ENCODE data around the gene RBM47.
A peak's percentile ranks its signal among the peaks of the same experiment; 100 is the strongest.
"Not testable (repeated sequence)": the region's sequence is repeated elsewhere in the genome, so short reads cannot be mapped to it uniquely, and the experiment has no call there.

The RBM47 gene

GRCh38 chr4:40563401-40563800 is 66.3 kb downstream of the RBM47 start:
- no peak for DNase-seq (ENCODE audit: low read depth in 1 of 2, low spot score in 1 of 2)
- in situ Hi-C loops (cut with HindIII; ENCODE audit: low pct_unique_long_range_greater_than_20kb, low sequenced_read_pairs): no loop called here

GRCh38 chr4:40562681-40563080 is 67.0 kb downstream of the RBM47 start:
- TF ChIP-seq JUND (IDR thresholded peaks at IDR 0.05; ENCODE audit: low read depth): no peak
- in situ Hi-C loops (cut with HindIII; ENCODE audit: low pct_unique_long_range_greater_than_20kb, low sequenced_read_pairs): no loop called here
- DNase-seq (ENCODE audit: low read depth in 1 of 2, low spot score in 1 of 2): no peak

More at GRCh38 chr4:40563401-40563800, 66.3 kb downstream of the RBM47 start:
- TF ChIP-seq JUND (IDR thresholded peaks at IDR 0.05; ENCODE audit: low read depth): no peak

- in situ Hi-C loops (cut with HindIII; ENCODE audit: low pct_unique_long_range_greater_than_20kb, low sequenced_read_pairs): no loop called here
These were observed 67.5 kb downstream of the RBM47 start for GRCh38 chr4:40562208-40562607.

GRCh38 chr4:40561543-40562177 is 68.0 kb downstream of the RBM47 start:
- DNase-seq (ENCODE audit: low read depth in 1 of 2, low spot score in 1 of 2); in situ Hi-C loops (cut with HindIII; ENCODE audit: low pct_unique_long_range_greater_than_20kb, low sequenced_read_pairs): not testable (repeated sequence)

More at GRCh38 chr4:40562208-40562607, 67.5 kb downstream of the RBM47 start:
- DNase-seq (ENCODE audit: low read depth in 1 of 2, low spot score in 1 of 2): no peak
- TF ChIP-seq JUND (IDR thresholded peaks at IDR 0.05; ENCODE audit: low read depth): no peak

GRCh38 chr4:40559585-40560465 is 69.8 kb downstream of the RBM47 start:
- no peak for DNase-seq (ENCODE audit: low read depth in 1 of 2, low spot score in 1 of 2)
- TF ChIP-seq JUND (IDR thresholded peaks at IDR 0.05; ENCODE audit: low read depth): no peak

GRCh38 chr4:40557736-40558135 is 71.9 kb downstream of the RBM47 start:
- no peak for DNase-seq (ENCODE audit: low read depth in 1 of 2, low spot score in 1 of 2)
- in situ Hi-C loops (cut with HindIII; ENCODE audit: low pct_unique_long_range_greater_than_20kb, low sequenced_read_pairs): no loop called here
- no peak for TF ChIP-seq JUND (IDR thresholded peaks at IDR 0.05; ENCODE audit: low read depth)

More at GRCh38 chr4:40559585-40560465, 69.8 kb downstream of the RBM47 start:
- in situ Hi-C loops (cut with HindIII; ENCODE audit: low pct_unique_long_range_greater_than_20kb, low sequenced_read_pairs): no loop called here

GRCh38 chr4:40555176-40555900 is 74.3 kb downstream of the RBM47 start:
- in situ Hi-C loops (cut with HindIII; ENCODE audit: low pct_unique_long_range_greater_than_20kb, low sequenced_read_pairs): no loop called here
- no peak for DNase-seq (ENCODE audit: low read depth in 1 of 2, low spot score in 1 of 2)
- TF ChIP-seq JUND (IDR thresholded peaks at IDR 0.05; ENCODE audit: low read depth): no peak

GRCh38 chr4:40554641-40555040 is 75.0 kb downstream of the RBM47 start:
- in situ Hi-C loops (cut with HindIII; ENCODE audit: low pct_unique_long_range_greater_than_20kb, low sequenced_read_pairs); DNase-seq (ENCODE audit: low read depth in 1 of 2, low spot score in 1 of 2): not testable (repeated sequence)

- DNase-seq (ENCODE audit: low read depth in 1 of 2, low spot score in 1 of 2): no peak
- in situ Hi-C loops (cut with HindIII; ENCODE audit: low pct_unique_long_range_greater_than_20kb, low sequenced_read_pairs): no loop called here
- no peak for TF ChIP-seq JUND (IDR thresholded peaks at IDR 0.05; ENCODE audit: low read depth)
These were observed 75.7 kb downstream of the RBM47 start for GRCh38 chr4:40553995-40554394.

GRCh38 chr4:40552536-40552935 is 77.1 kb downstream of the RBM47 start:
- in situ Hi-C loops (cut with HindIII; ENCODE audit: low pct_unique_long_range_greater_than_20kb, low sequenced_read_pairs): no loop called here
- peak in 1 of 2 experiments; percentile 55 for DNase-seq (ENCODE audit: low read depth in 1 of 2, low spot score in 1 of 2)
- TF ChIP-seq JUND (IDR thresholded peaks at IDR 0.05; ENCODE audit: low read depth): no peak

- DNase-seq (ENCODE audit: low read depth in 1 of 2, low spot score in 1 of 2); in situ Hi-C loops (cut with HindIII; ENCODE audit: low pct_unique_long_range_greater_than_20kb, low sequenced_read_pairs): not testable (repeated sequence)
These were observed 78.0 kb downstream of the RBM47 start for GRCh38 chr4:40551568-40552136.

- in situ Hi-C loops (cut with HindIII; ENCODE audit: low pct_unique_long_range_greater_than_20kb, low sequenced_read_pairs): no loop called here
- peak; percentile 13 to 75 for DNase-seq (ENCODE audit: low read depth in 1 of 2, low spot score in 1 of 2)
- no peak for TF ChIP-seq JUND (IDR thresholded peaks at IDR 0.05; ENCODE audit: low read depth)
These were observed 78.7 kb downstream of the RBM47 start for GRCh38 chr4:40550948-40551462.
